ENCODE measurements around the gene ACCS.

The ACCS gene

GRCh38 chr11:44036811-44037657 lies 29.0 kb upstream of the ACCS start:
- DNase-seq (ENCODE audit: low read depth in 1 of 2, low spot score in 1 of 2), result no peak

- DNase-seq (ENCODE audit: low read depth in 1 of 2, low spot score in 1 of 2), result no peak
These were observed 28.4 kb upstream of the ACCS start for GRCh38 chr11:44037658-44037998.

GRCh38 chr11:44043157-44043556 lies 22.9 kb upstream of the ACCS start:
- DNase-seq (ENCODE audit: low read depth in 1 of 2, low spot score in 1 of 2), result no peak

GRCh38 chr11:44046182-44046581 lies 19.9 kb upstream of the ACCS start:
- no peak for DNase-seq (ENCODE audit: low read depth in 1 of 2, low spot score in 1 of 2)

GRCh38 chr11:44047298-44047697 lies 18.8 kb upstream of the ACCS start:
- no peak for DNase-seq (ENCODE audit: low read depth in 1 of 2, low spot score in 1 of 2)

GRCh38 chr11:44047931-44048431 lies 18.1 kb upstream of the ACCS start, which contains the start of gene ACCSL:
Gene ACCSL (plus strand): TSS chr11:44047981. CDS start chr11:44048037, 56 bp downstream.
- no peak for DNase-seq (ENCODE audit: low read depth in 1 of 2, low spot score in 1 of 2)

GRCh38 chr11:44049832-44050231 lies 16.2 kb upstream of the ACCS start:
- no peak for DNase-seq (ENCODE audit: low read depth in 1 of 2, low spot score in 1 of 2)

- DNase-seq (ENCODE audit: low read depth in 1 of 2, low spot score in 1 of 2), result no peak
These were observed 14.9 kb upstream of the ACCS start for GRCh38 chr11:44051171-44051570.

- no peak for DNase-seq (ENCODE audit: low read depth in 1 of 2, low spot score in 1 of 2)
These were observed 8.7 kb upstream of the ACCS start for GRCh38 chr11:44057340-44057739.

GRCh38 chr11:44058275-44058674 lies 7.8 kb upstream of the ACCS start:
- DNase-seq (ENCODE audit: low read depth in 1 of 2, low spot score in 1 of 2), result no peak

GRCh38 chr11:44065161-44065661 lies 859 bp upstream of the ACCS start:
- DNase-seq (ENCODE audit: low read depth in 1 of 2, low spot score in 1 of 2), result no peak

- DNase-seq (ENCODE audit: low read depth in 1 of 2, low spot score in 1 of 2), result no peak
These were observed 667 bp downstream of the ACCS start for GRCh38 chr11:44066732-44067141.

- no peak for DNase-seq (ENCODE audit: low read depth in 1 of 2, low spot score in 1 of 2)
These were observed 1.2 kb downstream of the ACCS start for GRCh38 chr11:44067266-44067665.

GRCh38 chr11:44068180-44068579 lies 2.1 kb downstream of the ACCS start:
- DNase-seq (ENCODE audit: low read depth in 1 of 2, low spot score in 1 of 2), result no peak

- DNase-seq (ENCODE audit: low read depth in 1 of 2, low spot score in 1 of 2), result no peak
These were observed 5.1 kb downstream of the ACCS start for GRCh38 chr11:44071157-44071556.

GRCh38 chr11:44072757-44073658 lies 6.9 kb downstream of the ACCS start:
- no peak for DNase-seq (ENCODE audit: low read depth in 1 of 2, low spot score in 1 of 2)

GRCh38 chr11:44078794-44079193 lies 12.7 kb downstream of the ACCS start:
- DNase-seq (ENCODE audit: low read depth in 1 of 2, low spot score in 1 of 2), result no peak

- no peak for DNase-seq (ENCODE audit: low read depth in 1 of 2, low spot score in 1 of 2)
These were observed 13.3 kb downstream of the ACCS start for GRCh38 chr11:44079376-44079775.

- no peak for DNase-seq (ENCODE audit: low read depth in 1 of 2, low spot score in 1 of 2)
These were observed 14.9 kb downstream of the ACCS start for GRCh38 chr11:44080951-44081350.

GRCh38 chr11:44082645-44083044 lies 16.6 kb downstream of the ACCS start:
- no peak for DNase-seq (ENCODE audit: low read depth in 1 of 2, low spot score in 1 of 2)

GRCh38 chr11:44083433-44083832 lies 17.4 kb downstream of the ACCS start:
- no peak for DNase-seq (ENCODE audit: low read depth in 1 of 2, low spot score in 1 of 2)

GRCh38 chr11:44083906-44084305 lies 17.8 kb downstream of the ACCS start:
- DNase-seq (ENCODE audit: low read depth in 1 of 2, low spot score in 1 of 2), result no peak
